Body of pancreas (tissue), 4 donors: Measurements from ENCODE around the gene COX6A1. TPM values are rescaled to one million over a fixed set of nuclear protein-coding genes. Genes with fewer than 3 reads are reported as not detected.

Experiments used
- ATAC-seq: fragments of 150-250 bp; one replicate; pipeline ENCODE4 v1.9.1; 2016
- DNase-seq, 4 donors: peaks; one replicate each; pipeline ENCODE4 v3.0.0-alpha.2; 2019
- H3K27ac ChIP-seq, 4 donors: fragments of 200-600 bp; sonication (generic); 1 replicate in 3 of 4; 2 replicates in 1 of 4; pipeline versions ENCODE4 v1.5.1 to v1.6.1; 2016 to 2019; ENCODE audit warnings: mild to moderate bottlenecking in 1 of 4, mixed read lengths in 1 of 4, moderate library complexity in 1 of 4
- H3K27me3 ChIP-seq, 2 donors: fragments of 200-600 bp; sonication (generic); one replicate each; pipeline ENCODE4 v1.6.0; 2016; ENCODE audit warnings: mild to moderate bottlenecking in 1 of 2
- H3K36me3 ChIP-seq, 2 donors: fragments of 200-600 bp; sonication (generic); replicated peaks in 1 of 2; 2 replicates each; pipeline ENCODE4 v1.5.1; 2016; ENCODE audit warnings: low read depth in 2 of 2; ENCODE audit not compliant: insufficient read depth in 1 of 2
- H3K4me1 ChIP-seq: fragments of 200-600 bp; sonication (generic); one replicate; pipeline ENCODE4 v1.6.0; 2016
- H3K4me3 ChIP-seq, 2 donors: fragments of 200-600 bp; sonication (generic); 1 replicate in 1 of 2; 2 replicates in 1 of 2; pipeline ENCODE4 v1.5.1; 2016 to 2019
- H3K9me3 ChIP-seq, 3 donors: fragments of 200-600 bp; sonication (generic); 1 replicate in 2 of 3; 2 replicates in 1 of 3; pipeline ENCODE4 v1.5.1; 2016
- POLR2A ChIP-seq, 3 donors: fragments of 450-650 bp; IDR thresholded peaks; one replicate each; pipeline ENCODE4 v1.6.1; 2016; ENCODE audit warnings: antibody characterized with exemption in 3 of 3, mild to moderate bottlenecking in 2 of 3
- WGBS, 2 donors: methylation state at CpG; one replicate each; pipeline ENCODE4 v1.1.5; 2017; 5-methylcytosine and 5-hydroxymethylcytosine counted together
- intact Hi-C: fragments of 100-400 bp; cut with DNase I; formaldehyde crosslinking; loops from one replicate; pipeline ENCODE4 v1.15.1; 2023
- total RNA-seq, 2 donors: library from RNA; depleted of rRNA; stranded (reverse); fragments of >200 nt; gene quantifications; one replicate each; pipeline ENCODE4 v1.1.0, GENCODE V29; 2016
- TF ChIP-seq, protein P1 (sequence below), 7 experiments: fragments of 450-650 bp in 4 of 7; fragments of 200-600 bp in 3 of 7; sonication (generic) in 3 of 7; IDR thresholded peaks; one replicate each; pipeline ENCODE4 v1.5.1; 2016 to 2019; ENCODE audit warnings: antibody characterized with exemption in 7 of 7

COX6A1 gene
- total RNA-seq, result 100 to 1,000 TPM; 183 to 359 TPM

- intact Hi-C loops, result no loop called here
- peaks cover 0 to 2% of the 10 kb centered on the region in 2 donors for H3K36me3 ChIP-seq
These were observed at the start of gene COX6A1 for GRCh38 chr12:120437735-120438494. Gene COX6A1, plus strand, starts transcription at chr12:120438113. Its CDS starts 14 bp downstream, at chr12:120438127.

DNA sequence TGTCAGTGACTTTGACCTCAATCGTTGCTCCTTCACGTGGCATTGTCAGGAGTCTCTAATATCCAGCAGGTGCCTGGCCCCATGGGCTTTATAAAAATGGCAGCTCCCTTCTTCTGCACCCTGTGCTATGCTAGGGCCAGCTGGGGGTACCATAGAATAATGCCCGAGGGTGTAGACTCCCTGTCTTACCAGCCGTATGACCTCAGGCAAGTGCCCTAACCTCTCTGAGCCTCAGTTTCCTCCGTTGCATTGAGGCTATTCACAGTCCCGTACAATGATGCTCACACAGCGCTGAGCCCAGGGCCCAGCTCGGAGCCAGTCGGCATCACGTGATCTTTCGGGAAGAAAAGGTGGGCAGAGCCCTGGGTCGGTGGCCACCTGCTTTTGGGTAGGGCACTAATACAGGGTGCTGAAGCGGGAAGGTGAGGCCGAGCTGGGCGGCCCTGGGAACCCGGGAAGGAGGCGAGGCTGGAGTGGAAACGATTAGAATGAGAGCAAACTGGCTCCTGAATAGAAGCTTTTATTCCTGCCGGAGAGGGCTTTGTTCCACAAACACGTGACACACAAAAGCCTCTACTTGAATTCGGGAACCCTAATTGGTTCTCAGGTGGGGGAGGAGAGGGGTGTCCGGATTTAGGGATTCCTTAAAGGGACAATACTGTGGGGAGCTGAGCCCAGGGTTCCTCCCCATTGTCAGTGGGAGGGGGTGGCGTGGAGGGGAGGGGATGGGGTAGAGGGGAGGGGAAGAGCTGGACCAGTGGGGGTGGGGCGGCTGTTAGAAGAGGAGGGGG, 49.0 kb upstream of the COX6A1 start:
- no peak overlapping the region for H3K4me3 ChIP-seq
- ATAC-seq (peak; percentile 21), DNase-seq (no peak)
- no peaks in the 10 kb centered on the region for H3K9me3 ChIP-seq
- WGBS, 2 donors, result 27 to 56% methylated on average over 22 of the region's 24 CpGs
- peaks cover 3% of the 10 kb centered on the region for H3K4me1 ChIP-seq
- H3K27me3 ChIP-seq, result no peaks in the 10 kb centered on the region
- TF ChIP-seq, protein P1, sequence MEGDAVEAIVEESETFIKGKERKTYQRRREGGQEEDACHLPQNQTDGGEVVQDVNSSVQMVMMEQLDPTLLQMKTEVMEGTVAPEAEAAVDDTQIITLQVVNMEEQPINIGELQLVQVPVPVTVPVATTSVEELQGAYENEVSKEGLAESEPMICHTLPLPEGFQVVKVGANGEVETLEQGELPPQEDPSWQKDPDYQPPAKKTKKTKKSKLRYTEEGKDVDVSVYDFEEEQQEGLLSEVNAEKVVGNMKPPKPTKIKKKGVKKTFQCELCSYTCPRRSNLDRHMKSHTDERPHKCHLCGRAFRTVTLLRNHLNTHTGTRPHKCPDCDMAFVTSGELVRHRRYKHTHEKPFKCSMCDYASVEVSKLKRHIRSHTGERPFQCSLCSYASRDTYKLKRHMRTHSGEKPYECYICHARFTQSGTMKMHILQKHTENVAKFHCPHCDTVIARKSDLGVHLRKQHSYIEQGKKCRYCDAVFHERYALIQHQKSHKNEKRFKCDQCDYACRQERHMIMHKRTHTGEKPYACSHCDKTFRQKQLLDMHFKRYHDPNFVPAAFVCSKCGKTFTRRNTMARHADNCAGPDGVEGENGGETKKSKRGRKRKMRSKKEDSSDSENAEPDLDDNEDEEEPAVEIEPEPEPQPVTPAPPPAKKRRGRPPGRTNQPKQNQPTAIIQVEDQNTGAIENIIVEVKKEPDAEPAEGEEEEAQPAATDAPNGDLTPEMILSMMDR (IDR thresholded peaks at IDR 0.05), result no peak
- no peak for TF ChIP-seq POLR2A (IDR thresholded peaks at IDR 0.05)
- intact Hi-C loops, result no loop called here
- no peaks in the 10 kb centered on the region for H3K36me3 ChIP-seq
- H3K27ac ChIP-seq, result no peak overlapping the region

More at GRCh38 chr12:120437735-120438494, at the start of gene COX6A1:
- Histone ChIP-seq H3K27me3 (no peaks in the 10 kb centered on the region), H3K27ac (peak within 1 kb of the TSS; percentile 52 to 86 (median 70)), H3K9me3 (no peaks in the 10 kb centered on the region), H3K4me3 (peak within 1 kb of the TSS; percentile 71 to 89), H3K4me1 (peaks cover 17% of the 10 kb centered on the region)
- DNase-seq (peak; percentile 95 to 99 (median 98)), ATAC-seq (peak; percentile 97)
- TF ChIP-seq, protein P1 (IDR thresholded peaks at IDR 0.05), result peak in 4 of 7 experiments; percentile 22 to 33 (median 26)
- peak; percentile 22 to 67 (median 67) for TF ChIP-seq POLR2A (IDR thresholded peaks at IDR 0.05)
- 0% methylated on average over 9 to 59 of the region's 59 CpGs for WGBS, 2 donors

DNA sequence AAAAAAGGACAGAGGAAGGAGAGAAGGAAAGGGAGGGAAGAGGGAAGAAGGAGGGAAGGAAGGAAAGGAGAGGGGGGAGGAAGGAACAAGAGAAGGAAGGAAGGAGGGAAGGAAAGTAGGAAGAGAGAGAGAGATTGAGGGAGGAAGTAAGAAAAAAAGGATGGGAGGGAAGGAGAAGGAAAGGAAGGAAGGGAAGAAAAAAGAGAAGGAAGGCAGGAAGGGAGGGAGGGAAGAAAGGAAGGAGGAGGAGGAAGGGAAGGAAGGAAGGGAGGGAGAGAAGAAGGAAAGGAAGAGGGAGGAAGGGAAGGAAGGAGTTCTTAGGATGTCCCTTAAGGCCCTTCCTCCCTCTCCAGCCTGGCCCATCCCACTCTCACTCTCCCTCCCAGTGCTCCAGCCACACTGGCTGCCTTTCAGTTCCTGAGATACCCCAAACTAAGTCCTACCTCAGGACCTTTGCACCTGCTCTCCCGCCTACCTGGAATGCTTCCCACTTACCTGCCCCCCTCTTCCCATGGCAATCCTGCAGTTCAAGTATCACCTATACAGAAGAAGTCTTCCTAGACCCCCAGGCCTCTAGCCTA, 47.3 kb upstream of the COX6A1 start:
- Histone ChIP-seq H3K9me3 (no peaks in the 10 kb centered on the region), H3K27ac (no peak overlapping the region), H3K4me1 (peaks cover 14% of the 10 kb centered on the region), H3K27me3 (no peaks in the 10 kb centered on the region), H3K36me3 (no peaks in the 10 kb centered on the region), H3K4me3 (no peak overlapping the region)
- DNase-seq (no peak), ATAC-seq (no peak)
- 92 to 100% methylated on average over 1 of the region's 1 CpG for WGBS, 2 donors
- TF ChIP-seq, protein P1 (IDR thresholded peaks at IDR 0.05), result no peak
- no peak for TF ChIP-seq POLR2A (IDR thresholded peaks at IDR 0.05)
- intact Hi-C loops, result no loop called here

DNA sequence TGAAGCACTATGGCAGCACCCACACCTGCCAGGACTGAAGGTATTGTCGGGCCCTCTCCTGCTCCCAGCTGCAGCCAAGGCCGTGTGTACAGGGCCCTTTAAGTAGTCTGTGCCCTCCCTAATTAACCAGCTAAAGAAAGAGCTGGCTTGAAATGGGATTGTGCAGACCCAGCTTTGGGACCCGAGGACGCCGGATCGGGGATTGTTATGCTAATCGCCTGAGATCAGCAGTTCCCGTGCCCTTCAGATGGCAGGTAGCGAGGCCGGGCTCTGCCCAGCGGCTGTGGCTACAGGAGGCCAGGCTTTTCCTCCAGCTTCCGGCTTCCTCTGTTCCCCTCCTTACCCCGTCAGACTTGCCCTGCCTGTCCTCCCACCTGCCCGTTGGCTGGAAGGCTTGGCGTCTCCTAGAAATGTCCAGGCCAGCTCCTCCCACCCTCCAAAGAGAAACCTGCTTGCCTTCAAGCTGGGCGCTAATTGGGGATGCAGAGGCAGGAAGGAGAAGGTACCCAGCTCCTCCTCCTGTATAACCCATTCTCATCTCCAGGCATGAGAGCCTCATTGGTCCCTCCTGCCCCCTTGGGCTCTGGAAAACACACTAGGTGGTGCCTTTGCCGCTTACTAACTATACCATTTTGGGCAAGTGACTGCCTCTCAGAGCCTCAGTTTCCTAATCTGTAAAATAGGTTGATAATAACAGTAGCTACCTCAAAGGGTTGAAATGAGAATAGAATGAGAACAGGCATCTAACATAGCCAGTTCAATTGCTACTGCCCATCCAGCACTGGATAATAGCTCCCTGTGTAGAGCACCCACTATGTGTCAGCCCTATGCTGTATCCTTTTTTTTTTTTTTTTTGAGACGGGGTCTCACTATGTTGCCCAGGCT, 43.2 kb upstream of the COX6A1 start:
- Histone ChIP-seq H3K4me3 (no peak overlapping the region), H3K27ac (peak overlapping the region; percentile 52 to 85 (median 77)), H3K4me1 (peaks cover 14% of the 10 kb centered on the region), H3K36me3 (no peaks in the 10 kb centered on the region), H3K27me3 (no peaks in the 10 kb centered on the region), H3K9me3 (no peaks in the 10 kb centered on the region)
- intact Hi-C loops, result no loop called here
- WGBS, 2 donors, result 16 to 91% methylated on average over 2 to 18 of the region's 18 CpGs
- TF ChIP-seq, protein P1 (IDR thresholded peaks at IDR 0.05), result no peak
- TF ChIP-seq POLR2A (IDR thresholded peaks at IDR 0.05), result peak; percentile 41 to 81 (median 79)
- DNase-seq (peak; percentile 79 to 90 (median 86)), ATAC-seq (peak; percentile 92)
